ENCODE data around the gene VANGL1. TPM values are rescaled to one million over a fixed set of nuclear protein-coding genes. Genes with fewer than 3 reads are reported as not detected.

The VANGL1 gene
- total and polyA plus RNA-seq, 2 of the 8 experiments (the other 6 are each of a cell fraction or from before 2014, with no cell fraction given): 9.4 to 13.4 TPM

GRCh38 chr1:115678141-115678540 is 36.4 kb downstream of the VANGL1 start (continued):
- TF ChIP-seq CHD7 (IDR thresholded peaks at IDR 0.05; ENCODE audit: insufficient replicate concordance, low read length) (no peak), KDM4A (IDR thresholded peaks at IDR 0.05; ENCODE audit: low read depth, low read length, severe bottlenecking) (no peak), SAP30 (IDR thresholded peaks at IDR 0.05; ENCODE audit: insufficient read depth, insufficient replicate concordance, low read length) (no peak), JUN (IDR thresholded peaks at IDR 0.05; ENCODE audit: low read depth, low read length) (no peak), KDM5A (IDR thresholded peaks at IDR 0.05; ENCODE audit: low read length) (no peak), POU5F1 (IDR thresholded peaks at IDR 0.05; ENCODE audit: low read depth, low read length) (no peak), EP300 (IDR thresholded peaks at IDR 0.05; ENCODE audit: borderline replicate concordance in 1 of 2, low read depth in 2 of 2, low read length in 2 of 2) (no peak), SP2 (IDR thresholded peaks at IDR 0.05; ENCODE audit: low read length) (no peak), JUND (IDR thresholded peaks at IDR 0.05; ENCODE audit: low read length) (no peak), ZNF274 (IDR thresholded peaks at IDR 0.05; ENCODE audit: borderline replicate concordance, extremely low read depth, low read length) (no peak), CBX8 (IDR thresholded peaks at IDR 0.05; ENCODE audit: borderline replicate concordance, low read depth, low read length) (no peak), TEAD4 (IDR thresholded peaks at IDR 0.05; ENCODE audit: low read depth, low read length) (no peak)

All from H1 (cell line).